GM21825 (cell line): Measurements from ENCODE around the gene SLC2A5.

Experiments
- ATAC-seq: cut with Tn5 transposase; IDR thresholded peaks from one replicate; pipeline ENCODE4 v1.9.1; 2021; ENCODE audit warnings: mild to moderate bottlenecking, moderate library complexity; ENCODE audit not compliant: unreplicated experiment

SLC2A5 gene

DNA sequence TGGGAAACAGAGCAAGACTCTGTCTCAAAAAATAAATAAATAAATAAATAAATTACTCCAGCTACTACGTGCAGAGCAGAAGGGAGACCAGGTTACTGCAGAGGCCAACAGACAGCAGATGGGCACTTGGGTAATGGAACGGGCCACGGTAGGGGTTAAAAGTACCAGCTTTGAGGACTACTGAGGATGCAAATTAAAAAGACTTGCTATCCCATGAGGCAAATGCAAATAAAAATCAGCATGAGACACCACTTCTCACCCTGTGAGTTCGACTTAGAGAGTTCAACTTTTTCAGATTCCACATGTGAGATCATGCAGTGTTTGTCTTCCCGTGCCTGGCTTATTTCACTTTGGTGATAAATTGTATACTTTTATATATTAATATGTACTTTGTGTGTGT is 6.6 kb downstream of the SLC2A5 start:
- ATAC-seq, result no peak

DNA sequence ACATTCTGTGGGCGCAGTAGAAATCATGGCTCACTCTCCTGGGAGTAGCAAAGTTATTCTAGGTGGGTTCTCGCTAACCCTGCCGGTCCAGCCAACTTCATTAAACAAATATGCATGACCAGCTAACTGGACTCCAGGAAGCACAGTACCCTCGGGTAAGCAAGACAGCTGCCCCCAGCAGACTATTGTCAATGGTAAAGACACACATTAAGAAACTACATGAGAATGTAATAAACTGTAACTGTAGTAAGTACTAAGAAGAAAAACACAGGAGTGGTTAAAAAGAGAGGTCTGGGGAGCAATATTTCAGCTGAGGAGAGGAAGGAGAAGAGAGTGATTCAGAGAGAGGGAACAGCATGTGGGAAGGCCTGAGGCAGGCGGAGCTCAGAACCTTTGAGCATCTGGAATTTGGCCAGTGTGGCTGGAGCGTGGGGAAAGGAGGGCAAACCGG is 7.4 kb downstream of the SLC2A5 start:
- no peak for ATAC-seq

DNA sequence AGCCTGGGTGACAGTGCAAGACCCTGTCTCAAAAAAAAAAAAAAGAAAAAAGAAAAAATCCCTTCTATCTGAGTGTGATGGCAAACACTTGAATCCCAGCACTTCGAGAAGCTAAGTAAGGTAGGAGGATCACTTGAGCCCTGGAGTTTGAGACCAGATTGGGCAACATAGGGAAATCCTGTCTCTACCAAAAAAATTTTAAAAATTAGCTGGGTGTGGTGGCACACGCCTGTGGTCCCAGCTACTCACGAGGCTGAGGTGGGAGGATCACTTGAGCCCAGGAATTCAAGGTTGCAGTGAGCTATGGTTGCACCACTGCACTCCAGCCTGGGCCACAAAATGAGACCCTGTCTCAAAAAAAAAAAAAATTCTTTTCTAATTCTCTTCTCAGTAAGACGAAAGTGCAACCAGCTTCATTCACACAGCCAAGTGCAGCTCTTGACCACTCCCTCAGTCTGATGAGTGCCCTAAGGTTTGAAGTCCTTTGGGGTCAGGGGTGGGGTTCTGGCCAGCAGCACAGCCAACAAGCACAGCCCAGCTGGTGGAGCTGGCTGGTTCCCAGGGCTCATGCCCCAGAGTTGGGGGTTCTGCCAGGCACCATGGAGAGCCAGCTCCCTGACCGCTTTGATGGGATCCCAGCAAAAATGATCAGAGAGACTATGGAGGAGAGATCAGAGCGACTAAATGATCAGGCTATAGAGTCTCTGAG is 8.0 kb downstream of the SLC2A5 start:
- no peak for ATAC-seq

DNA sequence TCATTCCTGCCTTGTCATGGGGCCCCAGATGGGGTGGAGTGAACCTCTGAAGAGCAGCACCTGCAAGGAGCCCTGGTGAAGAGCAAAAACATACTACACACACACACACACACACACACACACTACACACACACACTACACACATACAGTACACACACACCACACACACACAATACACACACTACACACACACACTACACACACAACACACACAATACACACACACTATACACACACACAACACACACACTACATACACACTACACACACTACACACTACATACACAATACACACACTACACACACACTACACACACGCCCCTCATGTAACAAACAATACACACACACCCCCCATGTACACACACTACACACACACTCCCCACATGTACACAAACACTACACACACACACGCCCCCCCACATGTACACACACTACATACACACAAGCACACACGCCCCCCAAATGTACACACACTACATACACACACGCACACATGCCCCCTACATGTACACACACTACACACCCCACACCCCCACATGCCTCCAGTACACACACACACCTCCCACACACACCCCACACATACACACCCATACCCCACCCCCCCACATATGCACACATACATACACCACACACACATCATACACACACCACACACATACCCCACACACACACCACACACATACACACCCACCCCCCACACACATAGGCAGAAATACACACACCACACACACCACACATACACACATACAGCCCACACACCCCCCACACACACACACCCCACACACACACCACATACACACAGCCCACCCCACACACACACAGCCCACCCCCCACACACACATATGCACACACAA is 9.3 kb downstream of the SLC2A5 start:
- ATAC-seq, result no peak

DNA sequence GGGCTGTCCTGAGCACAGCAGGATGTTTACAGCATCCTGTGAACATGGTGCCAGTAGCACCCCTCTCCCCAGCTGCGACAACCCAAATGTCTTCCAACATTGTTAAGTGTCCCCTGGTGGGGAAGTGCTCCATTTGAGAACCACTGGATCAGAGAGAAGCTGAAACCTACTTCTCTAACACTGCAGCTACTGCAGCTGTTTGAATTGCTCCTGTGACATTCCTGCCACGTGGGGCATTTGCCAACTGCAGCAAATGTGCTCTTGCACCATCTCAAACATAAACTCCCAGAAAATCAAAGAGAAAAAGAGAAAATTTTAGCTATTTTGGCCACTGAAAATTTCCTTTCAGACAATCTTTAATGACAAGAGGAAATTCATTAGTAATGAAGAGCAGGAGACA is 11.0 kb downstream of the SLC2A5 start:
- no peak for ATAC-seq

DNA sequence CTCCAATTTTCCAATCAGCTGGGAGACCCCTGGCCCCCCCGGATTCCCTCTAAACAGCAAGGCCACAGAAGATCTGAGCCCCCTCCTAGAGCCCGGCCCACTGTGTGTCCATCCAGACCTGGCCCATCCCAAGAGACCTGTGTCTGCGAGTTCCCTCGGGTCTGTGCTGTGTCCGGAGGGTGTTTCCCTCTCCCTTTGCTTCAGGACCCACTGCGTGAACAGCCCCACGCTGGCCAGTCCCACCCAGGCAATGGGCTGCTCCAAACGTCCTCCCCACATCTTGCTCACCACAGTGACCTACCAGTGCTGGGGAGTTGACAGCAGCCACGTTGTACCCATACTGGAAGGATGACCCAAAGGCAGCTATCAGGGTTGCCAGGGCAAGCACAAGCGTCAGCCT is 11.6 kb downstream of the SLC2A5 start:
- no peak for ATAC-seq

DNA sequence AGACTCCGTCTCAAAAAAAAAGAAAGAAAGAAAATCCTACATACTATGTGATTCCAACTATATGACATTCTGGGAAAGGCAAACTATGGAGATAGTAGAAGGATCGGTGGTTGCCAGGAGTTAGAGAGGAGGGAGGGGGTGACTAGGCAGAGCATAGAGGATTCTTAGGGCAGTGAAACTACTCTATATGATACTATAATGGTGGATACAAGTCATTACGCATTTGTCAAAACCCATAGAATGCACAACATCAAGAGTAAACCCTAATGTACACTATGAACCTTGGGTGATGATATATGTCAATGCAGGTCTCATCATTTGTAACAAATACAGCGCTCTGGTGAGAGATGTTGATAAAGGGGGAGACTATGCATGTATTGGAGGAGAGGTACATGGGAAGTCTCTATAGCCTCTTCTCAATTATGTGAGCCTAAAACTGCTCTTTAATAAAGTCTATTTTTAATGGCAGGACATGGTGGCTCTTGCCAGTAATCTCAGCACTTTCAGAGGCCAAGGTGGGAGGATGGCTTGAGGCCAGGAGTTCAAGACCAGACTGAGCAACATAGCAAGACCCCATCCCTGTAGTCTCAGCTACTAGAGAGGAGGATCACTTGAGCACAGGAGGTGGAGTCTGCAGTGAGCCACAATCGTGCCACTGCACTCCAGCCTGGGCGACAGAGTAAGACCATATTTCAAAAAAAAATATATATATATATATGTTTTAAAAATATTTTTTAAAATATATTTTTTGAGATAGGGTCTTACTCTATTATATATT is 17.0 kb downstream of the SLC2A5 start:
- no peak for ATAC-seq

DNA sequence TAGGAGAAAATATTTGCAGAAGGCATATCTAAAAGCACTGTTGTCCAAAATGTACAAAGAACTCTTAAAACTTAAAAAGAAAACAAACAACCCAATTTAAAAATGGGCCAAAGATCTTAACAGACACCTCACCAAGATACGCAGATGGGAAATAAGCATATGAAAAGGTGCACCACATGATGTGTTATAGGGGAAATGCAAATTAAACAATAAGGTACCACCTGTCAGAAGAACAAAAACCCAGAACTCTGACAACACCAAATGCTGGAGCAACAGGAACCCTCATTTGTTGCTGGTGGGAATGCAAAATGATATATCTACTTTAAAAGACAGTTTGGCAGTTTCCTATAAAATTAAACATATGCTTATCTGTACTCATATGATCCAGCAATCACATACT is 18.1 kb downstream of the SLC2A5 start:
- ATAC-seq, result no peak

DNA sequence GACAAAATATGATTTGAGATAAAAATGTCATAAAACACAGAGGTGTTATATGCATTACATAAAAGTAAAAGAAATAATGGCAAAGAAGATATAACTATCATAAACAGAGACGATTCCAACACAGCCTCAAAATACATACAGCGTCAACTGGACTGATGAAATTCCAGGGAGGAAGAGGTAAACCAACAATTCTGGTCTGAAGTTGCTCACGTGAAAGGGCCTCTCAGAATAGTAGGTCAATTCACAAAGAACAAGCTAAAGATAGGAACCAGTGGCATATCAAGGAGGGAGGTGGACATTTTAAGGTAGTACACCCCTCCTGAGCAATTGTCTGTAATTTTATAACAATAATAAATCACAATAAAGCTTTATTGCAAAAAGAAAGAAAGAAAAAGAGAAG is 18.6 kb downstream of the SLC2A5 start:
- no peak for ATAC-seq

DNA sequence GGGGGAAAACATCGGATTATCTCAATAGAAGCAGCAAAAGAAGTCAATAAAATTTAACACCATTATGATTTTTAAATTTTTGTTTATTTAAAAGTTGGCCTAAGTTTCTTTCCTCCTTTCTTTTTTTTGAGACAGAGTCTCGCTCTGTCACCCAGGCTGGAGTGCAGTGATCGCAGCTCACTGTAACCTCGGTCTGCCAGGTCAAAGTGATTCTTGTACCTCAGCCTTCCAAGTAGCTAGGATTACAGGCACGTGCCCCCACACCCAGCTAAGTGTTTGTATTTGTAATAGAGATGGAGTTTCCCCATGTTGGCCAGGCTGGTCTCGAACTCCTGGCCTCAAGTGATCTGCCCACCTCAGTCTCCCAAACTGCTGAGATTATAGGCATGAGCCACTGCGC is 20.9 kb downstream of the SLC2A5 start:
- no peak for ATAC-seq

DNA sequence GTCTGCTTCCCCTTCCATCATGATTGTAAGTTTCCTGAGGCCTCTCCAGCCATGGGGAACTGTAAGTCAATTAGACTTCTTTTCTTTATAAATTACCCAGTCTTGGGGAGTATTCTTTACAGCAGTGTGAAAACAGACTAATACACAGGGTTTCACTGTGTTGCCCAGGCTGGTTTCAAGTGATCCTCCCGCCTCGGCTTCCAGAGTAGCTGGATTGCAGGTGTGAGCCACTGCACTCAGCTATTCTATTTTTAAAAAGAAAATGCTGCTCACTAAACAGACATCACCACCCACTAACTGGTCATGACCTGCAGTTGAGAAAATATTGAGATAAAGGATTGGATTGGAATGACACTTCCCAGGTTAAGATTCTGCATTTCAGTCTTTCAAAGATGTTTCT is 22.4 kb downstream of the SLC2A5 start:
- ATAC-seq, result no peak

DNA sequence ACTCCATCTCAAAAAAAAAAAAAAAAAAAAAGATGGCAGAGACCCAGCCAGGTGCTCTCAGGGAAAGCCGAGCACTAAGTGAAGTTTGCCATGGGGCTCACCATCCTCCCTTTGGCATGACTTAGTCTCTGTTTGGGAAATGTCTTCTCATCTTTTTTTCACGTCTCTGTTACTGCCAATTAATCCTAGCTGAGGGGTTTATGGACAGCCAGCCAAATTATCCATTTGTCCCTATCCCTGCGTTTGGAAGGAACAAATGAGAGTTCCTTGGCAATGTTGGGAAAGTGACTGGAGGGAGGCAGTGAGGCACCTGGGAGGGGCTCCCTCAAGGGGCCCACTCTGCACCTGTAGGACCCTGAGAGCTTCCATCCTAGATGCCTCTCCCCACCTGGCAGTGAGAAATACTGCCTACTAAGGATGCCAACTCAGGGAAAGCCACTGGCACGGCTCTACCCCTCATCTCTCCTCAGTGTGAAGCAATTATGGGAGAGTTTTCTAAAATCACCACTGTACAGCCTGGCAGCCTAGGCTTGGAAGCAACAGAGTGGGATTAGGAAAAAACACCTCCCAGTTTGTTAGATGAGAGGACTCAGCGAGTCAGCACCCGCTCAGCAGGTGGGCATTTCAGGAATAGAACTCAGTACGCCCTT is 23.4 kb downstream of the SLC2A5 start:
- ATAC-seq, result no peak

DNA sequence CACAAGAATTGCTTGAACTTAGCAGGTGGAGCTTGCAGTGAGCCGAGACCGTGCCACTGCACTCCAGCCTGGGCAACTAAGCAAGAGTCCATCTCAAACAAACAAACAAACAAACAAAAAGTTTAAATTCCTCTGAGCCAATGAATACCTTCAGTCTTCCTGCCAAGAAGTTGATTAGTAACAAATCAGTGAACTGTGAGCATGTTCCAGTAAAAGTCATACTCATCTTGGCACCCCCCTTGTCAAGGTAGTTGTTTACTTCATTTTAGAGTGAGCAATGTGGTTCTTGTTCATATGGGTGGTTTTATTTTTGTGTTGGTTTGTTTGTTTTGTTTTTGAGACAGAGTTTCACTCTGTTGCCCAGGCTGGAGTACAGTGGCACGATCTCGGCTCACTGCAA is 25.2 kb downstream of the SLC2A5 start:
- no peak for ATAC-seq

DNA sequence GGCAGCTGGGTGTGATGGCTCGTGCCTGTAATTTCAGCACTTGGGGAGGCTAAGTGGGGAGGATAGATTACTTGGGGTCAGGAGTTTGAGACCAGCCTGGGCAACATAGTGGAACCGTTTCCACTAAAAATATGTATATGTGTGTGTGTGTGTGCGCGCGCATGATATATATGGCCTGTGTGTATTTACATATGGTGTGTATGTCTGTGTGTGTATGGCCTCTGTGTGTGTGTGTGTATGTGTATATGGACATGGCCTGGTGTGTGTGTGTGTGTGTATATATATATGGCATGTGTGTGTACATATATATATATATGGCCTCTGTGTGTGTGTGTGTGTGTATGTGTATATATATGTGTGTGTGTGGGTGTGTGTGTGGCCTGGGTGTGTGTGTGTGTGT is 27.2 kb downstream of the SLC2A5 start:
- no peak for ATAC-seq

DNA sequence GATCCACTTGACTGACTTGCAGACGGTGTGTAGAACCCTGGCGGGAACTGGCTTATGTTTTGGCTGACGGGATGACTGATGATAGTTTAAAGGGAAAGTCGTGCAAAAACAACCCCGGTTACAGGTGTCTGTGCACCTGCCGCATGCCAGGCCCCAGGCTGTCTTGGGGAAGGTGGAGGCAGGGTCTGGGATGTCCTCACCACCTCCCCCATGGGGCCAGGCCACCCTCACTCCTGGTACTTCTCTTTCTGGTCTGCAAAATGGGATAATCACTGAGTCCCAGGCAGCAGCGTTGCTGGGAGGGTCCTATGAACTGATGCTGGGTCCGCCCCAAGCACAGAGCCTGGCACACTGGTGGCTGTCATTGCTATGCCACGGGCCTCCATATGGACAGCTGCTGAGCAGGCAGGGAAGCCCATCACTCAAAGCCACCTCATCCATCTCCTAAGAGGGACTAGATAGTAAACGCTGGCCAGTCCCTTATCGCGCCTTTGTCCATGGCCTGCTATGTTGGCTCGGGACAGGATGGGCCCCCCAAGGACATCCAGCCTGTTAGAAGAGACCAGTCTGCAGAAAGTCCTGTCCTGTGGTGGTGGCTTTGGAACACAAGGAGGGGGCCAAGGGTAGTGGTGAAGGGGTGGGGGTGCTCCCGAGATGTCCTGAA is 28.2 kb downstream of the SLC2A5 start:
- ATAC-seq, result no peak

DNA sequence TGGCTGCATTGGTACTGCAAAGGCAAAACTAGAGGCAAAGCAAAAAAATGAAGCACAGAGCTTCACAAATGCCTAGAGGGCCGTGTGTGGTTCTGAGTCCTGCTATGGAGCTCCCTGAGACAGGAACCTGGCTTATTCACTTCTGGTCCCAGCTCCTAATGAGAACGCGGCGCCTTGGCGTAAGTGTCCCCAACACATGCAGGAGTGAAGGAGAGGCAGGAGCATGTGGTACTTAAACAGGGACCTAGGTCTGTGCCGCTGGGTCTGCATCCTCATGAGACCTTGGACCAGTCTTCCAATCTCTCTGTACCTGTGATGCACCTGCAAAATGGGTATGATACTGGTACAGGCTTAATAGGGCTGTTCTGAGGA is 28.8 kb downstream of the SLC2A5 start:
- ATAC-seq, result no peak

DNA sequence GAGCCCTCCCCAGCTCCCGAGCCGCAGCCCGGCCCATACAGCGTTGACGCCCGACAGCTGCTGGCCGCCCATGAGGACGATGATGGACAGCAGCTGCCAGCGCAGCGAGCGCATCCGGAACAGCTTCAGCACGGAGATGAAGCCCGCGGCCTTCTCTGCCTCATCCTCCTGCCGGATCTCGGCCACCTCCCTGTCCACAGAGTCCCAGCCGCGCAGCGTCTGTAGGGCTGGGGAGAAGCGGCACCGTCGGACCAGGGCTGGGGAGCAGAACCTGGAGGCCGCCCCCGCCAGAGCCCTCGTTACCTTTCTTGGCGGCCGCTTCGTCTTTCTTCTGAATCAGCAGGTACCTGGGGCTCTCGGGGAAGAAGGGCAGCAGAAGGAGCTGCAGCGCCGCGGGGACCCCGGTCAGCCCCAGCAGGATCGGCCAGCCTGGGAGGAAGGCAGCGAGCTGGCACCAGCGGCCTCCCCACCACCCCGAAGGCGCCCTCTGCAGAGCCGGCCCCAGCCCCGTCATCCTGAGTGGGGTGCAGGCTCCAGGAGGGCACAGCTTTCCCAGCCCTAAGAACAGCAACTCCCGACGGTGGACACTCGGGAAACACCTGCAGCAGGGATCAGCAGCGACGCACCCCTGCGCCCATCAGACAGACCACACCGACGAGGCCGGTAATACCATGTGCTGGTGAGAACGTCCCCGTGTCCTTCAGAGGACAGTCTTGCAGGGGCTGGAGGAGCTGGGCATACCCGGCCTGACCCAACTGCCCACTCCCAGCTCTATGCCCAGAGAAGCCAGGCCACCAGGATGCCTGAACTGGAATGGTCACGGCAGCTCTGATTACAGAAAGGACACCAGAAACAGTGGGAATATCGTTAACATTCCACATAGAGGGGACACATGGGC is 29.4 kb downstream of the SLC2A5 start:
- ATAC-seq, result no peak

DNA sequence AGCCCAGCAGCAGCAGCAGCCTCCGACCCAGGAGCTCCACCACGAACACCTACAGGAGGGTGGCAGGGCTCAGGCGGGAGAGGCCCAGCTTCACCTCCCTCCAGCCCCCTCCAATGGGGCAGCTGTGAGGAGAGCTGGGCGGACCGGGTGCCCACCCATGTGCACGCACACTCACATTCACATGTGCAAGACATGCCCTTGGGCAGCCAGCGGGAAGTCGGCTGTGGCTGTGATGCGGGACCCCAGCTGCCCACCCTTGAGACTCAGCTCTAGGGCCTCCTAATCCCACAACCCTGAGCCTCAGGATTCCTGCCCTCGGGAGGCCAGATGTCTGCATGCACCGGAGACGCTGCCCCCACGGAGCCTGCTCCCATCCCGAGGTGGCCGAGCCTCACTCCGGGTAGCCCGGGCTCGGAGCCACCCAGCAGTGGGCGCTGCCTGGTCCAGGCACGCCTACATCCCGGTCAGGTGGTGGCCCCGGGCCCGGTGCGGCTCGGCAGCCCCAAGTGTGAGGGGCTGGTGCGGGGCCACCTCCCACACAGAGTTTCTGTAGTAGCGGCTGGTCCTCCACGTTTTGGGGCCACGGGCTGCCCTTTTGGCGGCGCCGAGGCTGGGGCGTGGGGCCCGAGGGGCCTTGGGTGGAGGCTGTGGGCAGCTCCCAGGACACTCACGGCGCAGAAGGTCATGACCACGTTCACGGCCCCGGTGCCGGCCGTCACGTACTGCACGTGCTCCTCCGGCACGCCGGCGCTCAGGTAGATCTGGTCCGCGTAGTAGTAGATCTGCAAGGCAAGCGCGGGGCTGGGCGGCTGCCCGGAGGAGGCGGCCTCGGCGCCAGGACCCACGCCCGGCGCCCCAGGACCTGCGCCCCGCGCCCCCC is 30.3 kb downstream of the SLC2A5 start:
- no peak for ATAC-seq

DNA sequence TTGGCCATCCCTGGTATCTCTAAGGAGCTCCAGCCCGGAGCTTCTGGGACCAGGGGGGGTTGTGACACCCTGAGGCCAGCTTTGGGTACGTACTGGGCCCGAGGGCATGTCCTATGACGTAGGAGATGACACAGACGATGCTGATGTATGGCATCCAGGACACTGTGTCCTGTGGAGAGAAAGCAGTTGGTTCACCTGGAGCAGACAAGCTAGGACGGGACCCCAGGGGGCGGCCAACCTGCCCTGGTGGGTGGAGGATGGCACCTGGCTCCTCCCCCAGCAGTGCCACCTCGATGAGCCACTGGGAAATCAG is 31.1 kb downstream of the SLC2A5 start:
- ATAC-seq, result no peak
